Measurements from ENCODE around the gene OR51I1.

Gene OR51I1

DNA sequence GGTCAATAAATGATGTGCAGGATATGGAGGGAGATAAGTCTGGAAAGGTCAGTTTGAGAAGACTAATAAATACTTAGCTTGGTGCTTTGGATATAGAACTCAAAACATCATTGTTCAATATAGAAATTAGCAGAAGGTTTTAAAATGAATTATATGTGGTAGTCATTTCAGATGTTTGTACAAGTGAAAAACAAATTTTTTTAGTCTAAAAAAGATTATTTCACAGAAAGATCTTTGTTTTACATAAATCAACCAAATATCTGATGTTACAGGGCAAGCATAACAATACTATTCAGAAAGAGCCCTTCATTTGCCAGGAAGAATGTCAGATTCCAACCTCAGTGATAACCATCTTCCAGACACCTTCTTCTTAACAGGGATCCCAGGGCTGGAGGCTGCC, 47.1 kb upstream of the OR51I1 start, which contains the start of gene OR52D1:
Gene OR52D1, plus strand, starts transcription at position 301 of the 400 bp plus-strand sequence. Its CDS starts 22 bp downstream, at position 323.
- no peak for DNase-seq

GRCh38 chr11:5486421-5486820, 45.1 kb upstream of the OR51I1 start:
- Histone ChIP-seq H4K20me1 (ENCODE audit: insufficient read depth, low read length) (no peaks in the 10 kb centered on the region), H3K27me3 (replicated peaks; ENCODE audit: insufficient read depth, low read length) (no peaks in the 10 kb centered on the region), H3K36me3 (replicated peaks; ENCODE audit: insufficient read depth, low read length) (no peaks in the 10 kb centered on the region), H3F3A (ENCODE audit: insufficient read depth, low read length) (no peaks in the 10 kb centered on the region), H3K9me2 (replicated peaks; ENCODE audit: insufficient read depth, low read length) (no peaks in the 10 kb centered on the region), H3K4me1 (ENCODE audit: low read length) (no peaks in the 10 kb centered on the region), H3K9ac (ENCODE audit: low read length) (no peak overlapping the region), H3K4me2 (ENCODE audit: low read depth, low read length) (no peak overlapping the region), H3K79me2 (ENCODE audit: low read length) (no peaks in the 10 kb centered on the region), H3K27ac (ENCODE audit: low read length) (no peak overlapping the region), H3K9me3 (replicated peaks; ENCODE audit: insufficient read depth, low read length) (no peaks in the 10 kb centered on the region), H2AFZ (ENCODE audit: low read length) (no peak overlapping the region), H3K4me3 (ENCODE audit: low read length) (no peak overlapping the region)
- DNase-seq = no peak
- TF ChIP-seq EZH2phosphoT487 (IDR thresholded peaks at IDR 0.05; ENCODE audit: low read length) (no peak), CTCF (IDR thresholded peaks at IDR 0.05; ENCODE audit: low read length) (no peak), EZH2 (optimal IDR thresholded peaks at IDR 0.05; ENCODE audit: low read depth, low read length) (no peak)

More for the DNA sequence above, 47.1 kb upstream of the OR51I1 start, which contains the start of gene OR52D1:
- no peaks in the 10 kb centered on the region for H3K4me1 ChIP-seq (ENCODE audit: low read length)
- H3K4me2 ChIP-seq (ENCODE audit: low read depth, low read length) = no peak within 1 kb of the TSS
- no peaks in the 10 kb centered on the region for H3K9me3 ChIP-seq (replicated peaks; ENCODE audit: insufficient read depth, low read length)
- H3F3A ChIP-seq (ENCODE audit: insufficient read depth, low read length) = no peaks in the 10 kb centered on the region
- H3K27ac ChIP-seq (ENCODE audit: low read length) = no peak within 1 kb of the TSS
- no peaks in the 10 kb centered on the region for H3K36me3 ChIP-seq (replicated peaks; ENCODE audit: insufficient read depth, low read length)
- H4K20me1 ChIP-seq (ENCODE audit: insufficient read depth, low read length) = no peaks in the 10 kb centered on the region
- no peak within 1 kb of the TSS for H3K4me3 ChIP-seq (ENCODE audit: low read length)
- no peaks in the 10 kb centered on the region for H3K27me3 ChIP-seq (replicated peaks; ENCODE audit: insufficient read depth, low read length)
- H3K9me2 ChIP-seq (replicated peaks; ENCODE audit: insufficient read depth, low read length) = no peaks in the 10 kb centered on the region
- H3K9ac ChIP-seq (ENCODE audit: low read length) = no peak within 1 kb of the TSS
- H3K79me2 ChIP-seq (ENCODE audit: low read length) = no peaks in the 10 kb centered on the region
- H2AFZ ChIP-seq (ENCODE audit: low read length) = no peak within 1 kb of the TSS
- TF ChIP-seq EZH2phosphoT487 (IDR thresholded peaks at IDR 0.05; ENCODE audit: low read length) = no peak
- TF ChIP-seq CTCF (IDR thresholded peaks at IDR 0.05; ENCODE audit: low read length) = no peak
- no peak for TF ChIP-seq EZH2 (optimal IDR thresholded peaks at IDR 0.05; ENCODE audit: low read depth, low read length)

- TF ChIP-seq CTCF (IDR thresholded peaks at IDR 0.05; ENCODE audit: low read length) (no peak), EZH2phosphoT487 (IDR thresholded peaks at IDR 0.05; ENCODE audit: low read length) (no peak), EZH2 (optimal IDR thresholded peaks at IDR 0.05; ENCODE audit: low read depth, low read length) (no peak)
- Histone ChIP-seq H3K36me3 (replicated peaks; ENCODE audit: insufficient read depth, low read length) (no peaks in the 10 kb centered on the region), H3K27me3 (replicated peaks; ENCODE audit: insufficient read depth, low read length) (no peaks in the 10 kb centered on the region), H3K27ac (ENCODE audit: low read length) (no peak overlapping the region), H3K4me2 (ENCODE audit: low read depth, low read length) (no peak overlapping the region), H3K9ac (ENCODE audit: low read length) (no peak overlapping the region), H2AFZ (ENCODE audit: low read length) (no peak overlapping the region), H4K20me1 (ENCODE audit: insufficient read depth, low read length) (no peaks in the 10 kb centered on the region), H3K9me3 (replicated peaks; ENCODE audit: insufficient read depth, low read length) (no peaks in the 10 kb centered on the region), H3K79me2 (ENCODE audit: low read length) (no peaks in the 10 kb centered on the region), H3K4me3 (ENCODE audit: low read length) (no peak overlapping the region), H3K9me2 (replicated peaks; ENCODE audit: insufficient read depth, low read length) (no peaks in the 10 kb centered on the region), H3K4me1 (ENCODE audit: low read length) (no peaks in the 10 kb centered on the region), H3F3A (ENCODE audit: insufficient read depth, low read length) (no peaks in the 10 kb centered on the region)
- no peak for DNase-seq
Measured at GRCh38 chr11:5486003-5486402, 44.7 kb upstream of the OR51I1 start.

All from MM.1S (cell line).